ENCODE data around the gene HPS1.

HPS1 gene

DNA sequence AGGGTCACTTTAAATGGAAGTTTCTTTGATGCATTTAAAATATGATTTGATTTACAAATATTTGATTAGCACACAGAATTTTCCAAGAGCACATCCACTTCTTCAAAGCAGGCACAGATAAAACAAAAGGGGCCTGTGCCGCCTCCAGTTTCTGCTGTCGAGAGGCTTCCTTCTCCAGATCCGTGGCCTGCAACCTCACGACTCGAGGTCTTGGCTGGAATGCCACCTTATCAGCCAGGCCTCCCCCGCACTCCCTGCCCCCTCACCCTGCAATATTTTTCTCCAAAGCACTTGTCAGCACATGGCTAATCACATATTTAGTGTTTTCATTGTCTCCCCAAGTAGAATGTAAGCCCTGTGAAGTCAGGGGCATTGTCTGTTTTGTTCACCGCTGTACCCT lies 44.3 kb downstream of the HPS1 start (continued):
- TF ChIP-seq GLI4 (tag by site-specific recombination; IDR thresholded peaks at IDR 0.05) (no peak), ZNF677 (tag by site-specific recombination; IDR thresholded peaks at IDR 0.05) (no peak), ZFHX2 (tag by site-specific recombination; conservative IDR thresholded peaks at IDR 0.05) (peak; percentile 82), HOXA7 (CRISPR knock-in tag; IDR thresholded peaks at IDR 0.05; ENCODE audit: borderline replicate concordance) (no peak), EGR2 (tag by site-specific recombination; IDR thresholded peaks at IDR 0.05; ENCODE audit: low read depth) (peak; percentile 83), ZNF621 (tag by site-specific recombination; IDR thresholded peaks at IDR 0.05) (no peak)
- TF ChIP-seq, protein P1, sequence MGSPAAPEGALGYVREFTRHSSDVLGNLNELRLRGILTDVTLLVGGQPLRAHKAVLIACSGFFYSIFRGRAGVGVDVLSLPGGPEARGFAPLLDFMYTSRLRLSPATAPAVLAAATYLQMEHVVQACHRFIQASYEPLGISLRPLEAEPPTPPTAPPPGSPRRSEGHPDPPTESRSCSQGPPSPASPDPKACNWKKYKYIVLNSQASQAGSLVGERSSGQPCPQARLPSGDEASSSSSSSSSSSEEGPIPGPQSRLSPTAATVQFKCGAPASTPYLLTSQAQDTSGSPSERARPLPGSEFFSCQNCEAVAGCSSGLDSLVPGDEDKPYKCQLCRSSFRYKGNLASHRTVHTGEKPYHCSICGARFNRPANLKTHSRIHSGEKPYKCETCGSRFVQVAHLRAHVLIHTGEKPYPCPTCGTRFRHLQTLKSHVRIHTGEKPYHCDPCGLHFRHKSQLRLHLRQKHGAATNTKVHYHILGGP (tag by site-specific recombination; IDR thresholded peaks at IDR 0.05), result no peak

DNA sequence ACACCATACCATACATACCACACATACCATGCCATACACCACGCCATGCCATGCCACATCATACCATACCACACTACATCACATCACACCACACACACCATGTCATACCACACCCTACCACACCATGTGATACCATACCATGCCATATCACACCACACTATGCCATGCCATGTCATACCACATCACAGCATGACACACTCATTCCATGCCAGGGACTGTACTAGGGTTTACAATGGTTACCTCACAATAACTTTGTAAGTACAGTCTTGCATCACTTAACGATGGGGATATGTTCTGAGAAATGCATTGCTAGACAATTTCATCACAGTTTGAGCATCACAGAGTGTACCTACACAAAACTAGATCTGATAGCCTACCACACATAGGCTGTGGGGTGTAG lies 46.3 kb downstream of the HPS1 start:
- ChIA-PET CTCF (no interaction called here), POLR2A (no interaction called here)

DNA sequence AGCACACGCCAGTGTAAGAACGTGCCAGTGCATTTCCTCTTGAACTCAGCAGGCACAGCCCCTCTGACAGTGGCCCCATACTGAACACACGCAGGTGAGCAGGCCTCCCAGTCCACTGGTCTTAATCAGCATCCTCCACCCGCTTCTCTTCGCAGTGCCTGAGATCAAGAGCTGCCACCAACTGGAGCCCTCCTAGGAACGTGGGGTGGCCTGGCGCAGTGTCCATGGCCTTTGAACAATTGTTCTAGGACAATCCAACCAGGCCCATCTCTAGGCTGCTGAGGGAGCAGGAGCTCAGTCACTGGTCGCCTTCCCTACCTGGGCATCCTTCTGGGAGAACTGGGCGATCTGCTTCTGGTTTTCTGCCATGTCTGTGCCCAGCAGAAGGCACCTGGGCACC lies 47.0 kb downstream of the HPS1 start:
- no peak overlapping the region for H3K27ac ChIP-seq (ENCODE audit: extremely low read depth, low read depth, low read length)
- no peaks in the 10 kb centered on the region for H3K36me3 ChIP-seq (ENCODE audit: control insufficient read depth in 2 of 2, insufficient read depth in 1 of 2, low read length in 2 of 2)
- TF ChIP-seq ZNF112 (tag by site-specific recombination; IDR thresholded peaks at IDR 0.05), result no peak
- no peaks in the 10 kb centered on the region for H3K9me3 ChIP-seq (ENCODE audit: control insufficient read depth, insufficient read depth, low read depth, low read length)
- ChIA-PET POLR2A (no interaction called here), CTCF (no interaction called here)
- H3K4me1 ChIP-seq (ENCODE audit: control insufficient read depth, insufficient read depth, low read length), result 0 out of 2 replicates have a peak, but pooled peaks cover 4% of the 10 kb centered on the region
- no peak overlapping the region for H3K4me3 ChIP-seq (ENCODE audit: low read depth, low read length)

More for the DNA sequence above, 46.3 kb downstream of the HPS1 start:
- Histone ChIP-seq H3K36me3 (ENCODE audit: control insufficient read depth in 2 of 2, insufficient read depth in 1 of 2, low read length in 2 of 2) (no peaks in the 10 kb centered on the region), H3K4me1 (ENCODE audit: control insufficient read depth, insufficient read depth, low read length) (0 out of 2 replicates have a peak, but pooled peaks cover 4% of the 10 kb centered on the region), H3K4me3 (ENCODE audit: low read depth, low read length) (no peak overlapping the region), H3K27ac (ENCODE audit: extremely low read depth, low read depth, low read length) (no peak overlapping the region), H3K9me3 (ENCODE audit: control insufficient read depth, insufficient read depth, low read depth, low read length) (no peaks in the 10 kb centered on the region)
- no peak for TF ChIP-seq INSM2 (tag by site-specific recombination; IDR thresholded peaks at IDR 0.05)
- TF ChIP-seq, protein P2, sequence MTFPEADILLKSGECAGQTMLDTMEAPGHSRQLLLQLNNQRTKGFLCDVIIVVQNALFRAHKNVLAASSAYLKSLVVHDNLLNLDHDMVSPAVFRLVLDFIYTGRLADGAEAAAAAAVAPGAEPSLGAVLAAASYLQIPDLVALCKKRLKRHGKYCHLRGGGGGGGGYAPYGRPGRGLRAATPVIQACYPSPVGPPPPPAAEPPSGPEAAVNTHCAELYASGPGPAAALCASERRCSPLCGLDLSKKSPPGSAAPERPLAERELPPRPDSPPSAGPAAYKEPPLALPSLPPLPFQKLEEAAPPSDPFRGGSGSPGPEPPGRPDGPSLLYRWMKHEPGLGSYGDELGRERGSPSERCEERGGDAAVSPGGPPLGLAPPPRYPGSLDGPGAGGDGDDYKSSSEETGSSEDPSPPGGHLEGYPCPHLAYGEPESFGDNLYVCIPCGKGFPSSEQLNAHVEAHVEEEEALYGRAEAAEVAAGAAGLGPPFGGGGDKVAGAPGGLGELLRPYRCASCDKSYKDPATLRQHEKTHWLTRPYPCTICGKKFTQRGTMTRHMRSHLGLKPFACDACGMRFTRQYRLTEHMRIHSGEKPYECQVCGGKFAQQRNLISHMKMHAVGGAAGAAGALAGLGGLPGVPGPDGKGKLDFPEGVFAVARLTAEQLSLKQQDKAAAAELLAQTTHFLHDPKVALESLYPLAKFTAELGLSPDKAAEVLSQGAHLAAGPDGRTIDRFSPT (tag by site-specific recombination; IDR thresholded peaks at IDR 0.05), result 0 out of 2 replicates have a peak, but pooled peaks have one; percentile 30

GRCh38 chr10:98397089-98397600 lies 49.6 kb downstream of the HPS1 start:
- CTCF ChIA-PET, result interaction anchor here (0.6 kb wide), 1 partner anchor 850 kb away, joined by 6 read pairs; no protein-coding TSS in a partner anchor
- POLR2A ChIA-PET, result no interaction called here

More at GRCh38 chr10:98397089-98397600, 49.6 kb downstream of the HPS1 start:
- TF ChIP-seq ZIC2 (tag by site-specific recombination; IDR thresholded peaks at IDR 0.05), result 0 out of 2 replicates have a peak, but pooled peaks have one; percentile 23
- TF ChIP-seq REPIN1 (tag by site-specific recombination; IDR thresholded peaks at IDR 0.05; ENCODE audit: low read depth), result no peak
- TF ChIP-seq ZNF785 (tag by site-specific recombination; IDR thresholded peaks at IDR 0.05), result no peak
- Histone ChIP-seq H3K4me3 (ENCODE audit: low read depth, low read length) (no peak overlapping the region), H3K27ac (ENCODE audit: extremely low read depth, low read depth, low read length) (no peak overlapping the region), H3K4me1 (ENCODE audit: control insufficient read depth, insufficient read depth, low read length) (no peaks in the 10 kb centered on the region), H3K36me3 (ENCODE audit: control insufficient read depth in 2 of 2, insufficient read depth in 1 of 2, low read length in 2 of 2) (no peaks in the 10 kb centered on the region), H3K9me3 (ENCODE audit: control insufficient read depth, insufficient read depth, low read depth, low read length) (no peaks in the 10 kb centered on the region)

Data from HEK293 (cell line).